Glomerular visceral epithelial cell (primary cell): Measurements from ENCODE around the gene TNS1.

Source experiments
- DNase-seq: peaks from one replicate; pipeline ENCODE4 v3.0.0-alpha.2; 2016; ENCODE audit errors: extremely low spot score

The TNS1 gene

GRCh38 chr2:217834057-217834620, 168.7 kb downstream of the TNS1 start:
- no peak for DNase-seq

GRCh38 chr2:217833439-217833838, 169.4 kb downstream of the TNS1 start:
- no peak for DNase-seq

- no peak for DNase-seq
These were observed 169.8 kb downstream of the TNS1 start for GRCh38 chr2:217832987-217833386.

DNA sequence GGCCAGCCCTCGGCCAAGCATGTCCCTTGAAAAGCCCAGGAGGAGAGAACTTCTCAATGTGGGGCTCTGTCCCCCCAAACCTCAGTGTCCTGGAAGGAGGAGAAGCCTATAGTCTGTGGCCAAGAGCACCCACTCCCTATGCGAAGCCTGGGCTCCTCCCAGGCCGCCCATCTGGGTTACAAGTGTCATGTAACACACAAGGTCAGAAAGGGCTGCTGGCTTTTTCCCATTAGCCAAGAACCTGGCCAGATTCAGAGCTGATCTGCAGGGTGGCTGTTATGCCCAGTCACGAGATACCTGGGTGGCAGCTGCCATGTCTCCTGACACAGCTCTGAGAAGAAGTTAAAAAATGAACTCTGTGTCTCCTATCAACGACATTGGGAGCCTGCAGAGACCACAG, 170.7 kb downstream of the TNS1 start:
- DNase-seq, result no peak

DNA sequence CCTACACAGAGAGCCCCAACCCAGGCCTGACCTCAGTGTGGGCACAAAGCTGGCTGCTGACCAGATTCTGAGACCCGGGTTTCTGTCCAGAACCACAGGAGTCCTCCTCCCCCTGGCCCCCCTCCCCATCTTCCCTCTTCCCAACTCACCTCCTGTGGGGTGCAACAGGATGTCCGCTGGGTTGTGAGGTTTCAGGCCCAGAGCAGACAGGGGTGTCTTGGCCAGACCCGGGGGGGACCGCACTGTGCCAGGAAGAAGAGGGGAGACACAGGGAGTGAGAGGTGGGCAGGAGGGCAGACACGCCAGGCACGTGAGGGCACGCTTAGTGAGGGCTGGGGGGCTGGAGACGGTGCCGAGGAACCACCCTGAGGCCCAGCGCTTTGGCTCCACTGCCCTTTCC, 171.5 kb downstream of the TNS1 start:
- DNase-seq, result no peak

DNA sequence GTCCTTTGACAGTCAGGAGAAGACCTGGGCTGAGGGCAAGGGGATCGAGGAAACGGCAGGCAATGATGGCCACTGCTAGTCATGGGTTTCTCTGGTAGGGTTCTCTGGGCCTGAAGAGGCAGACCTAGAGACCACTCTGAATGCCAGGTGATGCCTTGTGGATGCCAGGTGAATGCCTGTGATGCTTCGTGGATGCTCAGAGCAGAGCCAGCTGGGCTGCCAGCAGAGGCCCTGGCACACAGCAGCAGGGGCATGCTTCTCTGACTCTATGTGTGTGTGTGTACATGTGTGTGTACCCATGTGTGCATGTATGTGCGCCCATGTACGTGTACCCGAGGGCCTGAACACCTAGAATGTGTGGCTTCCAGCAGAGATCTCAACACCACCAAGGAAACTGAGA, 172.0 kb downstream of the TNS1 start:
- no peak for DNase-seq

DNA sequence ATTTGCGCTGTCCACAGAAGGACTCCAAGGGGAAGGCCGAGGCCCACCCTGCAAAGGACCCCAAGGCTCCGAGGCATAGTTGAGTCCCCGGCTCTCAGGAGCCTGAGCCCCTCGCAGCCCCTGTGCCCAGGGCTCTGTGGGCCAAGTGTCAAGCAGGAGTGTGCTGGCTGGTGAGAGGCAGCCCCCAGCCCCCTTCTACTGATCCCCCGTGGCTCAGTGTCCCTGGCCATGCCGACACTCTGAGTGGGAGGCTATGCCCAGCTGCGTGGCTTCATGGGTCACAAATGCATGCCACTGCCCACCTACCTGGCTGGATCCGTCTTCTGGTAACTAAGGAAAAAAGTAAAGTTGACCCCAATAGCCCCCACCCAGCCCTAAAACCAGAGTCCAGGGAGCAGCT, 172.7 kb downstream of the TNS1 start:
- no peak for DNase-seq

DNA sequence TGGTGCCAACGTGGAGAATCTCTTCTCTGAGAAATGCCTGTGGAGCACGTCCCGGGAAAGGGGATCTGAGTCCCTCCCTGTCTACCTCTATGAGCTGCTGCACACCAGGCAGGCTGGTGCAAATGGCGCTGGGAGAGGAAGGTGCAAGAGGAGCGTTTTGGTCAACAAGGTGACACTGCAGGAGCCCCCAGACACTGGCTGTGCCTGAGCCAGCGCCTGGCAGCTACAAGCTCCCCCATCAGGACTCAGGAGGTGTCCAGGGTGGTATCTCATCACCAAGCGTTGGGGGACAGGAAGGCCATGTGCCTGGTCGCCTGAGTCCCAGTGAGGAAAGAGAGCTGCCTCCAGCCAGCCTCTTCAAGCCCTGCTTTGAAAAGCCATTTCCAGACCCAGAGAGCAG, 173.4 kb downstream of the TNS1 start:
- no peak for DNase-seq

DNA sequence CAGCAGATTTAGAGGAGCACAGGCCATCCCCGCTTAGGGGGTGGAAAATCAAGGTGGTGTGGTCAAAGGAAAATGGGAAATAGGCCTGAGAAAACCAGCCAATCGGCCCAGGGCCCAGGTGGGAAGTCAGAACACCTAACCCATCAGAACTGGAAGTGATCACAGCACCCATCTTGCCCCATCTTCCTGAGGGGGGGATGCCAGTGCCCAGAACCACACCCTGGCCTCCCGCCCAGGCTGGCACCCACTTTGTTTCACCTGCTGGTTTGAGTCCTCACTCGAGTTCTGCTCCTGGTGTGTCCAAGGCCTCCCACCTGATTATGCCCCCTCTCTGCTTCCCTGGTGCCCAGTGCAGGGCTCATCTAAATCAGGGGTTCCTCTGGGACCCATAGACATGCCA, 174.5 kb downstream of the TNS1 start:
- no peak for DNase-seq

GRCh38 chr2:217827430-217828201, 175.2 kb downstream of the TNS1 start:
- no peak for DNase-seq

- no peak for DNase-seq
These were observed 175.8 kb downstream of the TNS1 start for GRCh38 chr2:217826991-217827390.

- DNase-seq, result no peak
These were observed 176.3 kb downstream of the TNS1 start for GRCh38 chr2:217826520-217826919.

GRCh38 chr2:217825469-217826235, 177.1 kb downstream of the TNS1 start:
- DNase-seq, result no peak

- DNase-seq, result no peak
These were observed 178.6 kb downstream of the TNS1 start for GRCh38 chr2:217824223-217824622.

DNA sequence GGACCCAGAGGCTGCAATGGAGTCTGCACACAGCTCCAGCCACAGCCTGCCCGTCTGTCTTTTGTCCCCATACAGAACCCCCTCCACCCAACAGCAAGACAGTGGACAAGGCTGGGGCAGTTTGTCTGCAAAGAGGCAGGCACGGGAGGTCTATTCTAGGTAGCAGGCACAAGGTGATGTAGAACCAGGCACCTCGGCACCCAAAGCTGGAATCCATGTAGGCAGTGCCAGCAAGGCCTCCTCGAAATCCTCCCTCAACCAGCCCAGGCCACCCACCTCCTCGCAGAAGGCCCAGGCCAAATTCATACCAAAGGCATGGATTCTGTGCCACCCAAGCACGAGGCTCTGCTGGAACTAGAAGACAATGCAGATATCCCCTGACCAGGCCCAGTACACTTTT, 179.2 kb downstream of the TNS1 start:
- DNase-seq, result no peak

GRCh38 chr2:217822296-217823252, 180.2 kb downstream of the TNS1 start:
- peak; percentile 36 for DNase-seq

DNA sequence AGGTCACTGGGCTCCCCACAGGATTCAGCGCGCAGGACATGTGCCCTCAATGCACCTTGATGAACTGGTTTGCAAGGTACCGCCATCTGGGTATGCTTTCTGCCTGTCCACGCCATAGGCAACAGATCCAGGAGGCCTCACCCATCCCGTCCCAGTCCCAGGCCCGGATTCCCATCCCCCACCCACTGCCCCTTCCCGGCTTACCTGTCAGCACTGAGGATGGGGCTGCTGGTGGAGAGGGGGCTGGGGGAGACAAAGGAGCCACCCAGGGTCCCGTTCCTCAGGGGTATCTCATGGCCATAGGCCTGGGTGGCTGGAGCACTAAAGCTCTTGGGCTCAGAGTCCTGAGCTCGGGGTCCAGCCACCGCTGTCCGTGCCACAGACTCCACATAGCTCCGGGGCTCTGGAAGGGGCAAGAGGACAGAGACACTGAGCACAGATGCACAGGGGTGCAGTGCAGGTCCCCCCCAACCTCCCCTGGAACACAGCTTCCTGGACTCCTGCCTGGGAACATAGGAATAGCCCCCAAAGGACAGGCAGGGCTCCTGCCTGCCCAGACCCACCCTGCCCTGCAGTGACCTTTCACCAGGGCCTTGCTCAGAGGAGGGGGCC, 181.2 kb downstream of the TNS1 start:
- DNase-seq, result no peak

DNA sequence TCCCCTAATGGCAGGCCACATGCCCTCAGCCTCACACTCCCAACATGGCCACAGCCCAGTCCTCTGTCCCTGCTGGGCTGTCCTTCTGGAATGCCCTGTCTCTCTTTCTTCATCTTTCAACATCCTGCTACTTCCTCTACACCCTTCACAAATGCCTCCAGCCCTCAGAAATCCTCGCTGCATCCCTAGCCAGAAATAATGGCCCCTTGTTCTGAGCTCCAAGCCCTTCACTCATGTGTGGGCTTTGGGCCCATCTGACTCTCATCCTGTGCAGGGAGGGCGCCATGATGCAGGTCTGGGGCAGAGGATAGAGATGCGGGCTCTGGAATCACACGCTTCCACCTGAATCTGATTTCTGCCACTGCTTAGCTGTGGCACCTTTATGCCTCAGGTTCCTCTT, 181.9 kb downstream of the TNS1 start:
- DNase-seq, result no peak

DNA sequence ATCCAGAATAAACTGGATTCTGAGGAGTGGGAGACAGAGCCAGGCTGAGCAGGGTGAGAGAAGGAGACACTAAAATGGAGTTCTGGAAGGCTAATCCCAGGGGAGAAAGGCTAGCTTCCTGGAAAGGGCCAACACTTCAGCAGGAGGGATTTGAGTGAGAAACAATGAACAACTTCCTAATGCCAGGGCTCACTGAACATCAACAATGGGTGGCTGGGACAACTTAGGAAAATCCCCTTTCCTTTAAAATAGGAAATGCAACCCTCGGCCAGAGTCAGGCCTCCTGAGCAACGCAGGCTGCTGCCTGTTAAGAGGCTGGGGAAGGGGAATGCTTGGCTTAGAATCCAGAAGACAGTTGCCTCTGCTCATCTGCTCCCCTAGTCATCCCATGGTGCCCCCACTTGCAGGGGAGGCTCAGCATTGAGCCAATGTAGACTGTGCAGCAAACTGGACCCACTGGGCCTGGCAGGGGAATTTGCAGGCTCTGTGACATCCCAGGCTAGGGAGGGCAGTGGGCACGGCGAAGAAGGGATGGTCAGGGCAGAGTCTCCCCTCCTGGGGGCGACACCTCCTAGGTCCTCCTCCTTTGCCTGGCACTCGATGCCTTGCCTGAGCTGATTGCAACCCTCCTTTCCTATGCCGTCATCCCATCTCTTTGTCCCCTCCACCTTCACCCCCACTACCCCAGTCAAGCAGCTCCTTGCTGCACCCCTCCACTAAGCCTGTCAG, 182.5 kb downstream of the TNS1 start:
- no peak for DNase-seq

- no peak for DNase-seq
These were observed 184.4 kb downstream of the TNS1 start for GRCh38 chr2:217818293-217818850.
